GM12864 (cell line): ENCODE measurements around the gene GASK1A.

Source experiments
- DNase-seq: peaks from one replicate; pipeline ENCODE4 v3.0.0-alpha.2; 2011; ENCODE audit warnings: low read depth
- H3K4me3 ChIP-seq: 2 replicates; pipeline ENCODE4 v1.5.1; 2011; ENCODE audit warnings: mild to moderate bottlenecking, low read depth, low read length, control low read depth
- CTCF ChIP-seq: IDR thresholded peaks from 2 replicates; pipeline ENCODE4 v1.5.1; 2011; ENCODE audit warnings: low read depth, mild to moderate bottlenecking, moderate library complexity, low read length, control low read depth, inconsistent platforms; ENCODE audit errors: missing control alignments

Gene GASK1A

DNA sequence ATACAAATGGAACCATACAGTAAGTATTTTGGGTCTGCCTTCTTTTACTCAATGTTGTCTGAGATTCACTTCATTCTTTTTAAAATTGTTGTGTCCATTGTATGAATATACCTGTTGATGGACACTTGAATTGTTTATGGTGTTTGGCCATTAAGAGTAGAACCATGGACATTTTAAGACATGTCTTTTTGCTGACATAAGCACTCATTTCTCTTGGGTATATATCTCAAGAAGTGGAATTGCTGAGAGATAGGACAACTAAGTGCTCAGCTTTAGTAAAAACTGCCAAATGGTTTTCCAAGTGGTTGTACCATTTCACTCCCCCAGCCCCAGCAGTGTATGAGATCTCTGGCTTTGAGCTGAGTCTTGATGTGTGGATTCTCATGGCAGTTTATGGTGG is 98.6 kb downstream of the GASK1A start:
- TF ChIP-seq CTCF = no peak
- no peak overlapping the region for H3K4me3 ChIP-seq
- DNase-seq = no peak

GRCh38 chr3:43079536-43080332 is 100.6 kb downstream of the GASK1A start:
- TF ChIP-seq CTCF = no peak
- H3K4me3 ChIP-seq = no peak overlapping the region
- no peak for DNase-seq

- no peak for DNase-seq
- no peak overlapping the region for H3K4me3 ChIP-seq
- no peak for TF ChIP-seq CTCF
Measured at GRCh38 chr3:43080726-43081568, 101.8 kb downstream of the GASK1A start.

- no peak overlapping the region for H3K4me3 ChIP-seq
- no peak for DNase-seq
- TF ChIP-seq CTCF = no peak
Measured at GRCh38 chr3:43081796-43082195, 102.7 kb downstream of the GASK1A start.

- no peak overlapping the region for H3K4me3 ChIP-seq
- no peak for DNase-seq
- TF ChIP-seq CTCF = no peak
Measured at GRCh38 chr3:43082457-43082856, 103.3 kb downstream of the GASK1A start.

DNA sequence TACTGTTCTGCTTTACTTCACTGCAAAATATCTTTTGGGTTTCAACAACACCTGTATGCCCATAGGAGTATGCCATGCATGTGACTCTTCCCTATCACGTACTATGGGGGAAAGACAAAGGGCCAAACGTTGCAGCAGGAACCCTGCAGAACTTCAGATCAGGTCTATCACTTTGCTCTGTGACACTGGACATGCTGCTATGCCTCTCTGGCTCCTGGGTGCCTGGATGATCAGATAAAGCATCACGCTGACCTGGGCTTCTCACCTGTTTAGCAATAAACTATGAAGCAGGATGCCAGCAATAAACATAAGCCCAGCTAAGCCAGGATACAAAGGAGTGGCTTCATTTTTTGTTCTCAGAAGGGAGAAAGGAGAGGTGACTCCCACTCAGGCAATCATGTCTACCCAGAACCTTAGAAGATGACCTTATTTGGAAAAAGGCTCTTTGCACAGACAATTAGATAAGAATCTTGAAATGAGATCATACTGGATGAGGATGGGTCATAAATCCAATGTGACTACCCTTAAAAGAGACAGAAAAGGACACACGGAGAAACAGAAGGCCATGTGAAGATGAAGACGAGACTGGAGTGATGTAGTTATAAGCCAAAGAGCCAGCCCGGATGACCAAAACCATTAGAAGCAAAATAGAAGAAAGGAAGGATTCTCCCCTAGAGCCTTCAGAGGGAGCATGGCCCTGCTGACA is 107.5 kb downstream of the GASK1A start:
- no peak for TF ChIP-seq CTCF
- H3K4me3 ChIP-seq = no peak overlapping the region
- DNase-seq = no peak
